ENCODE data around the gene HDAC7.

The HDAC7 gene

GRCh38 chr12:47863467-47863866, 43.8 kb upstream of the HDAC7 start:
- ChIA-PET POLR2A (no interaction called here), CTCF (interaction anchor here (1.0 to 4.5 kb wide), 8 partner anchors 9 to 307 kb away, joined by 3 to 24 read pairs (median 4); no protein-coding TSS in a partner anchor)
- no peak for TF ChIP-seq CTCF (IDR thresholded peaks at IDR 0.05; ENCODE audit: control extremely low read depth, extremely low read depth, low read depth, missing control alignments)
- DNase-seq (ENCODE audit: extremely low spot score) = no peak

- CTCF ChIA-PET = interaction anchor here (1.0 to 4.5 kb wide), 8 partner anchors 9 to 308 kb away, joined by 3 to 24 read pairs (median 4); partner anchors contain the start of gene VDR
- POLR2A ChIA-PET = interaction anchor here (0.6 kb wide), 1 partner anchor 47 kb away, joined by 6 read pairs; no protein-coding TSS in a partner anchor
- no peak for DNase-seq (ENCODE audit: extremely low spot score)
- no peak for TF ChIP-seq CTCF (IDR thresholded peaks at IDR 0.05; ENCODE audit: control extremely low read depth, extremely low read depth, low read depth, missing control alignments)
Measured at GRCh38 chr12:47862881-47863280, 43.2 kb upstream of the HDAC7 start.

GRCh38 chr12:47862167-47862750, 42.6 kb upstream of the HDAC7 start:
- no peak for DNase-seq (ENCODE audit: extremely low spot score)
- POLR2A ChIA-PET = interaction anchor here (0.6 kb wide), 1 partner anchor 46 kb away, joined by 6 read pairs; no protein-coding TSS in a partner anchor
- CTCF ChIA-PET = interaction anchor here (1.1 to 4.5 kb wide), 7 partner anchors 10 to 101 kb away, joined by 3 to 24 read pairs (median 5); partner anchors contain the start of genes TMEM106C and VDR
- TF ChIP-seq CTCF (IDR thresholded peaks at IDR 0.05; ENCODE audit: control extremely low read depth, extremely low read depth, low read depth, missing control alignments) = no peak

GRCh38 chr12:47860873-47861272, 41.2 kb upstream of the HDAC7 start:
- TF ChIP-seq CTCF (IDR thresholded peaks at IDR 0.05; ENCODE audit: control extremely low read depth, extremely low read depth, low read depth, missing control alignments) = no peak
- DNase-seq (ENCODE audit: extremely low spot score) = no peak
- POLR2A ChIA-PET = no interaction called here
- CTCF ChIA-PET = interaction anchor here (1.1 to 4.5 kb wide), 10 partner anchors 8 to 118 kb away, joined by 3 to 24 read pairs (median 4); partner anchors contain the start of genes TMEM106C and VDR

- ChIA-PET CTCF (interaction anchor here (1.1 to 4.5 kb wide), 7 partner anchors 8 to 118 kb away, joined by 3 to 24 read pairs (median 4); no protein-coding TSS in a partner anchor), POLR2A (no interaction called here)
- DNase-seq (ENCODE audit: extremely low spot score) = no peak
- TF ChIP-seq CTCF (IDR thresholded peaks at IDR 0.05; ENCODE audit: control extremely low read depth, extremely low read depth, low read depth, missing control alignments) = no peak
Measured at GRCh38 chr12:47860279-47860841, 40.7 kb upstream of the HDAC7 start.

- POLR2A ChIA-PET = no interaction called here
Measured at GRCh38 chr12:47858511-47859266, 39.0 kb upstream of the HDAC7 start.

More at GRCh38 chr12:47858511-47859266, 39.0 kb upstream of the HDAC7 start:
- TF ChIP-seq CTCF (IDR thresholded peaks at IDR 0.05; ENCODE audit: control extremely low read depth, extremely low read depth, low read depth, missing control alignments) = no peak
- CTCF ChIA-PET = interaction anchor here (1.2 kb wide), 1 partner anchor 23 kb away, joined by 3 read pairs; no protein-coding TSS in a partner anchor
- DNase-seq (ENCODE audit: extremely low spot score) = no peak

Measured in GM10248 (cell line).